Panc1 (cell line): Measurements from ENCODE around the gene CKLF. TPM values are rescaled to one million over a fixed set of nuclear protein-coding genes. Genes with fewer than 3 reads are reported as not detected.

ENCODE experiments used
- ATAC-seq: fragments of 200-7000 bp; cut with Tn5 transposase; 2 replicates; pipeline ENCODE4 v1.9.1; 2020; ENCODE audit warnings: mild to moderate bottlenecking, moderate library complexity
- BruUV-seq: library from RNA; stranded (reverse); fragments of 400-500 nt; replicated peaks from 2 replicates; lab custom pipeline; 2021; lab: Mats Ljungman, UMichigan
- CTCF ChIA-PET: fragments of 300-600 bp; sonication (Branson Sonifier 250); formaldehyde crosslinking; loops from one replicate; lab custom pipeline; 2022; ENCODE audit warnings: antibody characterized with exemption; lab: Charles Lee
- POLR2A ChIA-PET: fragments of 300-600 bp; sonication (Branson Sonifier 250); formaldehyde crosslinking; loops from one replicate; lab custom pipeline; 2022; ENCODE audit warnings: antibody characterized with exemption; lab: Charles Lee
- DNase-seq: peaks from one replicate; pipeline ENCODE4 v3.0.0-alpha.2; 2010; ENCODE audit warnings: low read depth, low spot score
- H3K27ac ChIP-seq: 2 replicates; pipeline ENCODE4 v1.5.1; 2011; ENCODE audit warnings: mild to moderate bottlenecking, low read length, inconsistent platforms
- H3K27me3 ChIP-seq: fragments of 200-500 bp; sonication (Bioruptor generic); 2 replicates; pipeline ENCODE4 v1.6.0; 2014; ENCODE audit warnings: low read length, inconsistent platforms; ENCODE audit not compliant: control insufficient read depth, insufficient read depth
- H3K36me3 ChIP-seq: fragments of 200-500 bp; sonication (Bioruptor generic); 2 replicates; pipeline ENCODE4 v1.5.1; 2014; ENCODE audit warnings: inconsistent platforms, mild to moderate bottlenecking, low read length, moderate library complexity; ENCODE audit not compliant: control insufficient read depth, insufficient read depth
- H3K4me1 ChIP-seq: 2 replicates; pipeline ENCODE4 v1.5.1; 2011; ENCODE audit warnings: inconsistent platforms, mild to moderate bottlenecking, low read length, moderate library complexity; ENCODE audit not compliant: control insufficient read depth, insufficient read depth
- H3K4me3 ChIP-seq, 2 experiments: 2 replicates each; pipeline ENCODE4 v1.5.1; 2011 to 2012; ENCODE audit warnings: low read depth in 2 of 2, low read length in 2 of 2, mild to moderate bottlenecking in 2 of 2, inconsistent platforms in 1 of 2, moderate library complexity in 1 of 2
- H3K9me3 ChIP-seq: fragments of 200-500 bp; sonication (Bioruptor generic); 2 replicates; pipeline ENCODE4 v1.5.1; 2014; ENCODE audit warnings: low read depth, mild to moderate bottlenecking, inconsistent platforms, low read length, moderate library complexity; ENCODE audit not compliant: control insufficient read depth, insufficient read depth
- CTCF ChIP-seq: fragments of 450-650 bp; IDR thresholded peaks from 2 replicates; pipeline ENCODE4 v1.5.1; 2017; ENCODE audit warnings: mild to moderate bottlenecking
- POLR2AphosphoS5 ChIP-seq: IDR thresholded peaks from 2 replicates; pipeline ENCODE4 v1.6.1; 2012; ENCODE audit warnings: mild to moderate bottlenecking, low read depth, low read length, moderate library complexity
- REST ChIP-seq, 2 experiments: IDR thresholded peaks; 2 replicates each; pipeline ENCODE4 v1.6.1; 2011 to 2012; ENCODE audit warnings: low read depth in 2 of 2, control low read depth in 1 of 2, low read length in 1 of 2, mild to moderate bottlenecking in 1 of 2, moderate library complexity in 1 of 2; ENCODE audit not compliant: insufficient read depth in 1 of 2
- SIN3A ChIP-seq: IDR thresholded peaks from 2 replicates; pipeline ENCODE4 v1.6.1; 2012; ENCODE audit warnings: low read depth, mild to moderate bottlenecking, low read length, moderate library complexity, borderline replicate concordance; ENCODE audit not compliant: insufficient read depth
- TCF7L2 ChIP-seq: IDR thresholded peaks from 2 replicates; pipeline ENCODE4 v1.6.1; 2011; ENCODE audit warnings: mild to moderate bottlenecking, low read depth, low read length, inconsistent platforms
- in situ Hi-C: cut with HindIII; loops from 2 replicates; pipeline ENCODE4 v1.10.0; 2016; ENCODE audit warnings: low sequenced_read_pairs, low pct_unique_long_range_greater_than_20kb
- intact Hi-C: fragments of 100-400 bp; cut with micrococcal nuclease; formaldehyde crosslinking; loops from one replicate; pipeline ENCODE4 v1.10.0; 2022; ENCODE audit not compliant: unreplicated experiment
- total RNA-seq: library from RNA; stranded (reverse); gene quantifications from one replicate; pipeline ENCODE4 v1.2.1, GENCODE V29; 2021; ENCODE audit not compliant: unreplicated experiment

The CKLF gene
- total RNA-seq, 1 experiment from 2014 or later, result 88.1 TPM

- TF ChIP-seq TCF7L2 (no peak), POLR2AphosphoS5 (no peak), REST (IDR thresholded peaks at IDR 0.05; ENCODE audit: insufficient read depth in 1 of 2, low read depth in 2 of 2, low read length in 1 of 2) (no peak), SIN3A (no peak), CTCF (no peak)
- Histone ChIP-seq H3K4me3 (no peak overlapping the region), H3K27ac (no peak overlapping the region), H3K27me3 (no peaks in the 10 kb centered on the region), H3K4me1 (no peaks in the 10 kb centered on the region), H3K36me3 (no peaks in the 10 kb centered on the region), H3K9me3 (no peaks in the 10 kb centered on the region)
- ChIA-PET CTCF (no interaction called here), POLR2A (no interaction called here)
- in situ Hi-C loops (no loop called here), intact Hi-C loops (no loop called here)
- ATAC-seq (no peak), DNase-seq (no peak)
- BruUV-seq, result no TSS peak
Measured at GRCh38 chr16:66581246-66581952, 29.0 kb downstream of the CKLF start.

- H3K9me3 ChIP-seq, result no peaks in the 10 kb centered on the region
- DNase-seq (no peak), ATAC-seq (no peak)
- no peaks in the 10 kb centered on the region for H3K4me1 ChIP-seq
- no TSS peak for BruUV-seq
- intact Hi-C loops (no loop called here), in situ Hi-C loops (no loop called here)
- no peak for TF ChIP-seq REST (IDR thresholded peaks at IDR 0.05; ENCODE audit: insufficient read depth in 1 of 2, low read depth in 2 of 2, low read length in 1 of 2)
- no peak for TF ChIP-seq POLR2AphosphoS5
- TF ChIP-seq TCF7L2, result no peak
- TF ChIP-seq SIN3A, result no peak
- TF ChIP-seq CTCF, result no peak
- H3K27ac ChIP-seq, result no peak overlapping the region
- H3K4me3 ChIP-seq, result no peak overlapping the region
- no peaks in the 10 kb centered on the region for H3K27me3 ChIP-seq
- H3K36me3 ChIP-seq, result no peaks in the 10 kb centered on the region
- ChIA-PET CTCF (no interaction called here), POLR2A (no interaction called here)
Measured at GRCh38 chr16:66585481-66586239, 33.3 kb downstream of the CKLF start.
